Mesendoderm (in vitro differentiated cells): ENCODE data around the gene NOTCH4.

Experiments
- DNase-seq: peaks from one replicate; pipeline ENCODE4 v3.0.0; 2013
- H2AK5ac ChIP-seq: 2 replicates; pipeline ENCODE4 v1.6.1; 2013; ENCODE audit warnings: low read length, inconsistent platforms
- H2BK120ac ChIP-seq: 2 replicates; pipeline ENCODE4 v1.6.1; 2013; ENCODE audit warnings: low read depth, mild to moderate bottlenecking, low read length, moderate library complexity, mixed read lengths
- H2BK15ac ChIP-seq: replicated peaks from 2 replicates; pipeline ENCODE4 v1.6.1; 2013; ENCODE audit warnings: low read depth, mild to moderate bottlenecking, moderate library complexity
- H2BK5ac ChIP-seq: 2 replicates; pipeline ENCODE4 v1.6.1; 2013; ENCODE audit warnings: low read length, inconsistent platforms
- H3K18ac ChIP-seq: 2 replicates; pipeline ENCODE4 v1.6.1; 2013; ENCODE audit warnings: mild to moderate bottlenecking, low read length, mixed read lengths
- H3K23ac ChIP-seq: one replicate; pipeline ENCODE4 v1.6.1; 2013; ENCODE audit warnings: low read length
- H3K27ac ChIP-seq: 2 replicates; pipeline ENCODE4 v1.5.1; 2013; ENCODE audit warnings: low read depth, mild to moderate bottlenecking, inconsistent platforms, low read length, moderate library complexity
- H3K27me3 ChIP-seq: 2 replicates; pipeline ENCODE4 v1.6.1; 2013; ENCODE audit warnings: low read length, control low read depth, mild to moderate bottlenecking, inconsistent platforms; ENCODE audit not compliant: insufficient read depth, poor library complexity
- H3K36me3 ChIP-seq: 2 replicates; pipeline ENCODE4 v1.6.1; 2013; ENCODE audit warnings: low read length, inconsistent platforms; ENCODE audit not compliant: control insufficient read depth, insufficient read depth
- H3K4ac ChIP-seq: one replicate; pipeline ENCODE4 v1.6.1; 2013; ENCODE audit warnings: low read depth, mild to moderate bottlenecking, low read length, moderate library complexity
- H3K4me1 ChIP-seq: 2 replicates; pipeline ENCODE4 v1.6.1; 2013; ENCODE audit warnings: low read depth, low read length, inconsistent platforms; ENCODE audit not compliant: control insufficient read depth
- H3K4me2 ChIP-seq: 2 replicates; pipeline ENCODE4 v1.6.1; 2013; ENCODE audit warnings: low read length
- H3K4me3 ChIP-seq: 2 replicates; pipeline ENCODE4 v1.5.1; 2013; ENCODE audit warnings: mild to moderate bottlenecking, low read length
- H3K56ac ChIP-seq: one replicate; pipeline ENCODE4 v1.6.1; 2013; ENCODE audit warnings: low read length
- H3K79me1 ChIP-seq: 2 replicates; pipeline ENCODE4 v1.6.1; 2013; ENCODE audit warnings: low read length, inconsistent platforms
- H3K79me2 ChIP-seq: 2 replicates; pipeline ENCODE4 v1.6.1; 2013; ENCODE audit warnings: mild to moderate bottlenecking, low read length; ENCODE audit not compliant: control insufficient read depth, insufficient read depth
- H3K9ac ChIP-seq: 2 replicates; pipeline ENCODE4 v1.6.1; 2013; ENCODE audit warnings: low read length, inconsistent platforms
- H4K5ac ChIP-seq: one replicate; pipeline ENCODE4 v1.6.1; 2013; ENCODE audit warnings: low read length
- H4K8ac ChIP-seq: one replicate; pipeline ENCODE4 v1.6.1; 2013; ENCODE audit warnings: low read depth, mild to moderate bottlenecking, control low read depth, low read length, moderate library complexity
- WGBS: extraction: QIAGEN DNeasy Blood & Tissue Kit; methylation state at CpG from one replicate; pipeline ENCODE4 v1.1.7; 2013; ENCODE audit warnings: low lambda C conversion rate, missing lambda C conversion rate; ENCODE audit not compliant: insufficient coverage; ENCODE audit errors: extremely low coverage; 5-methylcytosine and 5-hydroxymethylcytosine counted together

The NOTCH4 gene

GRCh38 chr6:32200711-32201475 is 23.0 kb downstream of the NOTCH4 start:
- H3K4me3 ChIP-seq, result no peak overlapping the region
- H3K79me1 ChIP-seq, result no peaks in the 10 kb centered on the region
- no peak overlapping the region for H4K5ac ChIP-seq
- peaks cover 5% of the 10 kb centered on the region for H3K4me1 ChIP-seq
- no peak overlapping the region for H3K4me2 ChIP-seq
- H3K36me3 ChIP-seq, result no peaks in the 10 kb centered on the region
- no peak overlapping the region for H3K4ac ChIP-seq
- H3K27ac ChIP-seq, result no peak overlapping the region
- no peak overlapping the region for H3K23ac ChIP-seq
- H3K79me2 ChIP-seq, result no peaks in the 10 kb centered on the region
- no peak for DNase-seq
- H2BK15ac ChIP-seq, result no peak overlapping the region
- H3K27me3 ChIP-seq, result no peaks in the 10 kb centered on the region
- no peak overlapping the region for H2BK5ac ChIP-seq
- no peak overlapping the region for H3K56ac ChIP-seq
- no CpG with 5 or more reads among the region's 13 CpGs for WGBS
- no peak overlapping the region for H4K8ac ChIP-seq
- no peak overlapping the region for H2BK120ac ChIP-seq
- no peak overlapping the region for H3K18ac ChIP-seq
- H2AK5ac ChIP-seq, result no peak overlapping the region
- no peak overlapping the region for H3K9ac ChIP-seq

GRCh38 chr6:32198866-32199265 is 25.0 kb downstream of the NOTCH4 start:
- no peak overlapping the region for H3K4ac ChIP-seq
- WGBS, result no CpG with 5 or more reads among the region's 17 CpGs

GRCh38 chr6:32198345-32198696 is 25.5 kb downstream of the NOTCH4 start:
- H2BK120ac ChIP-seq, result no peak overlapping the region
- WGBS, result no CpG with 5 or more reads among the region's 3 CpGs
- H3K9ac ChIP-seq, result no peak overlapping the region
- H3K36me3 ChIP-seq, result no peaks in the 10 kb centered on the region
- H2BK15ac ChIP-seq, result no peak overlapping the region
- no peak overlapping the region for H3K4me2 ChIP-seq
- no peak overlapping the region for H3K18ac ChIP-seq
- no peaks in the 10 kb centered on the region for H3K27me3 ChIP-seq
- H3K79me2 ChIP-seq, result no peaks in the 10 kb centered on the region
- no peak for DNase-seq
- no peak overlapping the region for H3K56ac ChIP-seq
- H3K27ac ChIP-seq, result no peak overlapping the region
- H4K5ac ChIP-seq, result no peak overlapping the region
- no peak overlapping the region for H3K4me3 ChIP-seq
- H3K23ac ChIP-seq, result no peak overlapping the region
- H3K4me1 ChIP-seq, result peaks cover 11% of the 10 kb centered on the region
- no peak overlapping the region for H2AK5ac ChIP-seq
- H2BK5ac ChIP-seq, result no peak overlapping the region
- H3K79me1 ChIP-seq, result no peaks in the 10 kb centered on the region
- no peak overlapping the region for H4K8ac ChIP-seq
- no peak overlapping the region for H3K4ac ChIP-seq

More at GRCh38 chr6:32198866-32199265, 25.0 kb downstream of the NOTCH4 start:
- no peak overlapping the region for H2BK5ac ChIP-seq
- H2BK15ac ChIP-seq, result no peak overlapping the region
- no peaks in the 10 kb centered on the region for H3K79me1 ChIP-seq
- H2BK120ac ChIP-seq, result no peak overlapping the region
- H3K56ac ChIP-seq, result no peak overlapping the region
- no peak overlapping the region for H3K27ac ChIP-seq
- H3K4me3 ChIP-seq, result no peak overlapping the region
- H3K27me3 ChIP-seq, result no peaks in the 10 kb centered on the region
- peaks cover 11% of the 10 kb centered on the region for H3K4me1 ChIP-seq
- no peak overlapping the region for H3K9ac ChIP-seq
- H4K8ac ChIP-seq, result no peak overlapping the region
- H3K36me3 ChIP-seq, result no peaks in the 10 kb centered on the region
- DNase-seq, result no peak
- no peaks in the 10 kb centered on the region for H3K79me2 ChIP-seq
- H2AK5ac ChIP-seq, result no peak overlapping the region
- no peak overlapping the region for H3K23ac ChIP-seq
- H3K18ac ChIP-seq, result no peak overlapping the region
- no peak overlapping the region for H4K5ac ChIP-seq
- H3K4me2 ChIP-seq, result no peak overlapping the region

- Histone ChIP-seq H3K9ac (peak overlapping the region; percentile 99), H3K27ac (no peak overlapping the region), H3K18ac (no peak overlapping the region), H3K4ac (no peak overlapping the region), H4K8ac (no peak overlapping the region), H3K23ac (no peak overlapping the region), H3K79me1 (peaks cover 2% of the 10 kb centered on the region), H2BK120ac (no peak overlapping the region), H3K4me2 (peak overlapping the region; percentile 57), H4K5ac (peak overlapping the region; percentile 71), H2BK5ac (no peak overlapping the region), H2BK15ac (no peak overlapping the region), H3K27me3 (no peaks in the 10 kb centered on the region), H2AK5ac (no peak overlapping the region), H3K4me3 (peak overlapping the region; percentile 17), H3K4me1 (peaks cover 17% of the 10 kb centered on the region), H3K79me2 (no peaks in the 10 kb centered on the region), H3K56ac (peak overlapping the region; percentile 89), H3K36me3 (no peaks in the 10 kb centered on the region)
- no CpG with 5 or more reads among the region's 28 CpGs for WGBS
- peak; percentile 41 for DNase-seq
Measured at GRCh38 chr6:32196682-32197616, 26.9 kb downstream of the NOTCH4 start.

- Histone ChIP-seq H3K9ac (peak overlapping the region; percentile 99), H3K4ac (peak overlapping the region; percentile 63), H3K79me2 (no peaks in the 10 kb centered on the region), H2BK120ac (no peak overlapping the region), H2AK5ac (peak overlapping the region; percentile 22), H3K27me3 (no peaks in the 10 kb centered on the region), H2BK15ac (no peak overlapping the region), H3K27ac (peak overlapping the region; percentile 95), H4K8ac (no peak overlapping the region), H3K79me1 (peaks cover 2% of the 10 kb centered on the region), H3K23ac (peak overlapping the region; percentile 11), H3K56ac (peak overlapping the region; percentile 89), H3K4me2 (peak overlapping the region; percentile 61), H3K4me1 (peaks cover 19% of the 10 kb centered on the region), H3K36me3 (no peaks in the 10 kb centered on the region), H3K18ac (peak overlapping the region; percentile 52), H3K4me3 (peak overlapping the region; percentile 54), H2BK5ac (peak overlapping the region; percentile 94), H4K5ac (no peak overlapping the region)
- peak; percentile 94 for DNase-seq
- no CpG with 5 or more reads among the region's 58 CpGs for WGBS
Measured at GRCh38 chr6:32195902-32196681, 27.8 kb downstream of the NOTCH4 start.
